ENCODE measurements around the gene ZNF423.

GRCh38 chr16:49470513-49470991 is 385.4 kb downstream of the ZNF423 start:
- TF ChIP-seq GATA3 (IDR thresholded peaks at IDR 0.05; ENCODE audit: low read depth, low read length) (no peak), GATA2 (IDR thresholded peaks at IDR 0.05; ENCODE audit: low read depth, low read length) (no peak)

All from SH-SY5Y (cell line).